Loucy (cell line): ENCODE measurements around the gene CACNA1B.

Experiments used
- CTCF ChIP-seq: fragments of 200-600 bp; sonication (generic); conservative IDR thresholded peaks from 2 replicates; pipeline ENCODE4 v1.5.1; 2014; ENCODE audit warnings: mild to moderate bottlenecking, antibody characterized with exemption, low read length
- EZH2phosphoT487 ChIP-seq: fragments of 200-600 bp; IDR thresholded peaks from 2 replicates; pipeline ENCODE4 v1.6.1; 2018; ENCODE audit warnings: antibody characterized with exemption, mild to moderate bottlenecking, moderate library complexity, borderline replicate concordance

- TF ChIP-seq CTCF, result no peak
- no peak for TF ChIP-seq EZH2phosphoT487
These were observed 7.2 kb upstream of the CACNA1B start for GRCh38 chr9:137870432-137870831.
